ENCODE measurements around the gene POLN.

DNA sequence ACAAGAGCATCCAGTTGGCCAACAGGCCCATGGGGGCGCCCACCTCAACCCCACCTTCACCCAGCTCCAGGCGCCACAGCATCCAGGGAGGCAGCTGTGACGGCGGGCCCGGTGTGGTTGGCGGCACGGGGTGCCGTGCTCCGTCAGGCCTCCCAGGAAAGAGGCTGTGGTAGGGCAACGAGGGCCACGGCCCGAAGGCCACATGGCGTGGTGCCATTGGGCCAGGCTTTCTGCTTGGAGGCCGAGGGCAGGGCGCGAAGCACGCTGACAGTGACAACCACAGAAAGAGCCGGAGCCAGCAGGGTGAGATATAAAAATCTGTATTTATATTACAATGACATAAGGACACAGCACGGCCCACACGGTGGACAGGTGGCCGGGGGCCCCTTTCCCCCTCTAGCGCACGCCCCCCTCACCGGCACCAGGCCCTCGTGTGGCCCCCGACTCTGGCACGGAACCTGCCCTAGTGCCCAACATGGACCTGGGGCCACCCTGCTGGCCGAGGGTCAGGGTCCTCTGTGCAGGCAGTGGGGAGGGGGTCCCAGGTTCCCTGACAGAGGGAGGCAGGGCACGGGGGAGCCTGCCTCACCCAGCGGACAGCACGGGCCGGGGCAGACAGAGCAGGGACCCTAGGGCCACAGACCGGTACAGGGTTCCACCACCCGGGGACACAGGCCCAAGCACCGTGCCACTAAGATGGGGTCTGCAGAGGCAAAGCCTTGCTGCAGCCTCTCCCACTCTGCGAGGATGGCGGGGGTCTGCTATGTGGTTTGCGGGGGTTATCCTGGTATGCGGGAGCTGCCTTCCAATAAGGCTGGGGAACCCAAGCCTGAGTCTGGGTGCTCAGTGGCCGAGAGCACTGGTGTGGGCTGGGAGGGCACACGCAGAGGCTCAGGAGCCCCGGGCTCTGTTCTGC is 5.5 kb upstream of the POLN start:
- TF ChIP-seq CTCF (IDR thresholded peaks at IDR 0.05; ENCODE audit: low read depth, low read length) = no peak
- TF ChIP-seq POLR2A (IDR thresholded peaks at IDR 0.05; ENCODE audit: extremely low read depth, insufficient read length) = no peak
- TF ChIP-seq MYC (IDR thresholded peaks at IDR 0.05; ENCODE audit: low read depth, low read length) = no peak
- no peak for TF ChIP-seq MAX (IDR thresholded peaks at IDR 0.05; ENCODE audit: low read depth, low read length)
